NB4 (cell line): ENCODE measurements around the gene LILRA5.

ENCODE experiments used
- CTCF ChIP-seq: IDR thresholded peaks from one replicate; pipeline ENCODE4 v1.5.1; 2012; ENCODE audit warnings: low read depth, low read length
- POLR2A ChIP-seq: IDR thresholded peaks from 2 replicates; pipeline ENCODE4 v1.6.1; 2011; ENCODE audit warnings: mild to moderate bottlenecking; ENCODE audit not compliant: insufficient read length; ENCODE audit errors: extremely low read depth

DNA sequence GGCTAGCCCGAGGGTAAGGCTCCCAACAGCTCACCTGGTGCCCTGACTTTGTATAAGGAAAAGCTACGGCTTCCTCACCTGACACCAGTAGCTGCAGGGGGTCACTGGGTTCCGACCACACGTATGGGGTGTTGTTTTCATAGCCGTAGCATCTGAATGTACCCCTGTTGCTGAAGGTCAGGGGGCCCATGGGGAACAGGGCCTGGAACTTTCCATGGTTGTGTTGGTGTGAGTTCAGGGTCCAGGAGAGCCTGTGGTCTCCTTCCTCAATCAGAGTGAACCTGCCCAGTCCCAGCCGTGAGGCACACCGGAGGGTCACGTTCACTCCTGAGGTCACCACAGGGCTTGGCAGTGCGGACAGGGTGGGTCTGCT, 24.9 kb upstream of the LILRA5 start:
- TF ChIP-seq CTCF = no peak
- TF ChIP-seq POLR2A = no peak
